Activated CD4-positive, CD25-positive, alpha-beta regulatory T cell treated with anti-CD3 and anti-CD28 coated beads, Interleukin-2, amount 50 U/mL, for 16 hours (primary cell): Measurements from ENCODE around the gene NCBP2L.

ENCODE experiments used
- DNase-seq: peaks from one replicate; pipeline ENCODE4 v3.0.0-alpha.2; 2020; ENCODE audit warnings: low read depth, low spot score

Gene NCBP2L

GRCh38 chrX:107777536-107777832 is at the start of gene NCBP2L:
NCBP2L (plus strand) TSS chrX:107777733; CDS start chrX:107794221, 16,488 bp downstream.
- no peak for DNase-seq

- DNase-seq = no peak
Measured at GRCh38 chrX:107728371-107729099, 49.0 kb upstream of the NCBP2L start.

- no peak for DNase-seq
Measured at GRCh38 chrX:107729558-107730297, 47.8 kb upstream of the NCBP2L start.

- no peak for DNase-seq
Measured at GRCh38 chrX:107730298-107730655, 47.3 kb upstream of the NCBP2L start.

GRCh38 chrX:107730991-107731766 is 46.4 kb upstream of the NCBP2L start:
- DNase-seq = no peak

GRCh38 chrX:107731831-107732502 is 45.6 kb upstream of the NCBP2L start:
- DNase-seq = no peak

- DNase-seq = no peak
Measured at GRCh38 chrX:107733686-107734085, 43.8 kb upstream of the NCBP2L start.

- no peak for DNase-seq
Measured at GRCh38 chrX:107734646-107735045, 42.9 kb upstream of the NCBP2L start.

GRCh38 chrX:107736781-107737531 is 40.6 kb upstream of the NCBP2L start:
- DNase-seq = no peak

GRCh38 chrX:107738272-107738671 is 39.3 kb upstream of the NCBP2L start:
- no peak for DNase-seq

- DNase-seq = no peak
Measured at GRCh38 chrX:107738768-107739167, 38.8 kb upstream of the NCBP2L start.

- no peak for DNase-seq
Measured at GRCh38 chrX:107739541-107739940, 38.0 kb upstream of the NCBP2L start.

- DNase-seq = no peak
Measured at GRCh38 chrX:107741404-107741790, 36.1 kb upstream of the NCBP2L start.

- DNase-seq = no peak
Measured at GRCh38 chrX:107742700-107743191, 34.8 kb upstream of the NCBP2L start.

- no peak for DNase-seq
Measured at GRCh38 chrX:107743995-107744394, 33.5 kb upstream of the NCBP2L start.

GRCh38 chrX:107744868-107745267 is 32.7 kb upstream of the NCBP2L start:
- no peak for DNase-seq

- no peak for DNase-seq
Measured at GRCh38 chrX:107747596-107748161, 29.9 kb upstream of the NCBP2L start.

GRCh38 chrX:107748506-107748905 is 29.0 kb upstream of the NCBP2L start:
- DNase-seq = no peak

GRCh38 chrX:107750263-107750662 is 27.3 kb upstream of the NCBP2L start:
- DNase-seq = no peak

GRCh38 chrX:107750861-107751445 is 26.6 kb upstream of the NCBP2L start:
- no peak for DNase-seq
